ENCODE data around the gene CYB5A.

Gene CYB5A

GRCh38 chr18:74316257-74317170, 24.8 kb upstream of the CYB5A start:
- DNase-seq = peak; percentile 58
- in situ Hi-C loops (cut with HindIII; ENCODE audit: low pct_ligation_motif_present, low sequenced_read_pairs) = no loop called here
- no peaks in the 10 kb centered on the region for H3K27me3 ChIP-seq (replicated peaks)

GRCh38 chr18:74315464-74316256, 23.9 kb upstream of the CYB5A start, which contains the start of gene C18orf63:
Gene C18orf63 (plus strand): TSS chr18:74315839. CDS start chr18:74317866, 2,027 bp downstream.
- DNase-seq = no peak
- Histone ChIP-seq H3K36me3 (replicated peaks) (no peaks in the 10 kb centered on the region), H3K27me3 (replicated peaks) (no peaks in the 10 kb centered on the region), H3K27ac (no peak within 1 kb of the TSS), H3K4me3 (ENCODE audit: low read depth, low read length) (no peak within 1 kb of the TSS)
- no peak for TF ChIP-seq CTCF (IDR thresholded peaks at IDR 0.05; ENCODE audit: low read depth, low read length, missing control alignments)
- in situ Hi-C loops (cut with HindIII; ENCODE audit: low pct_ligation_motif_present, low sequenced_read_pairs) = no loop called here

More at GRCh38 chr18:74316257-74317170, 24.8 kb upstream of the CYB5A start:
- Histone ChIP-seq H3K36me3 (replicated peaks) (no peaks in the 10 kb centered on the region), H3K27ac (no peak overlapping the region), H3K4me3 (ENCODE audit: low read depth, low read length) (no peak overlapping the region)
- TF ChIP-seq CTCF (IDR thresholded peaks at IDR 0.05; ENCODE audit: low read depth, low read length, missing control alignments) = no peak

- H3K27me3 ChIP-seq (replicated peaks) = no peaks in the 10 kb centered on the region
- no peak for DNase-seq
- no peaks in the 10 kb centered on the region for H3K36me3 ChIP-seq (replicated peaks)
- no peak for TF ChIP-seq CTCF (IDR thresholded peaks at IDR 0.05; ENCODE audit: low read depth, low read length, missing control alignments)
- H3K27ac ChIP-seq = no peak overlapping the region
- in situ Hi-C loops (cut with HindIII; ENCODE audit: low pct_ligation_motif_present, low sequenced_read_pairs) = no loop called here
- H3K4me3 ChIP-seq (ENCODE audit: low read depth, low read length) = no peak overlapping the region
Measured at GRCh38 chr18:74314759-74315463, 23.1 kb upstream of the CYB5A start.

- no peak for DNase-seq
- no peak for TF ChIP-seq CTCF (IDR thresholded peaks at IDR 0.05; ENCODE audit: low read depth, low read length, missing control alignments)
- no peaks in the 10 kb centered on the region for H3K36me3 ChIP-seq (replicated peaks)
- no peak overlapping the region for H3K27ac ChIP-seq
- H3K27me3 ChIP-seq (replicated peaks) = no peaks in the 10 kb centered on the region
- H3K4me3 ChIP-seq (ENCODE audit: low read depth, low read length) = no peak overlapping the region
- in situ Hi-C loops (cut with HindIII; ENCODE audit: low pct_ligation_motif_present, low sequenced_read_pairs) = no loop called here
Measured at GRCh38 chr18:74311000-74311399, 19.2 kb upstream of the CYB5A start.

- no peaks in the 10 kb centered on the region for H3K27me3 ChIP-seq (replicated peaks)
- H3K4me3 ChIP-seq (ENCODE audit: low read depth, low read length) = no peak overlapping the region
- peak; percentile 74 for TF ChIP-seq CTCF (IDR thresholded peaks at IDR 0.05; ENCODE audit: low read depth, low read length, missing control alignments)
- no peak overlapping the region for H3K27ac ChIP-seq
- in situ Hi-C loops (cut with HindIII; ENCODE audit: low pct_ligation_motif_present, low sequenced_read_pairs) = no loop called here
- peak; percentile 33 for DNase-seq
- H3K36me3 ChIP-seq (replicated peaks) = no peaks in the 10 kb centered on the region
Measured at GRCh38 chr18:74310411-74310810, 18.6 kb upstream of the CYB5A start.

Data from brain microvascular endothelial cell (primary cell).